SKM-1 (cell line): Measurements from ENCODE around the gene GOLGA8B.
"Not testable (repeated sequence)": the region's sequence is repeated elsewhere in the genome, so short reads cannot be mapped to it uniquely, and the experiment has no call there.

ENCODE experiments used
- DNase-seq: peaks from one replicate; lab custom pipeline; 2025; ENCODE audit not compliant: unreplicated experiment; lab: John Stamatoyannopoulos, UW

The GOLGA8B gene

GRCh38 chr15:34560814-34561213 is 22.6 kb downstream of the GOLGA8B start:
- not testable (repeated sequence) for DNase-seq

DNA sequence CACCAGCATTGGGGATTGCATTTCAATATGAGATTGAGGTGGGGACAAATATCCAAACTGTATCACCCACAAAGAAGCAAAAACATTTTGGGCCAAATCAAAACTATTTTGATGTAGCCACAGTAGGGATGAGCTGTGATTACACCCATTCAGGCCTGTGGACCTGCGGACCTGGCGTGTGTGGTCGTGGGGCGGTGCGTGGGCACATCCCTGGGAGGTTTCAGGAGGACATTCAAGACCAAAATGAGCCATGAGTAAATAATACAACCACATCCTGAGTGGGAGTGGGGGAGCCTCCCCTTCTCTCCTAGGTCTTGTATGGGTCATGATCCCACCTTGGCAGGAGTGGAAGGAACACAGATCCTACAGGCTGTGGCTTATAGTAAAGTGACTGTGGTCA is 23.7 kb downstream of the GOLGA8B start:
- DNase-seq: not testable (repeated sequence)

GRCh38 chr15:34555162-34555561 is 28.3 kb downstream of the GOLGA8B start:
- DNase-seq: not testable (repeated sequence)

DNA sequence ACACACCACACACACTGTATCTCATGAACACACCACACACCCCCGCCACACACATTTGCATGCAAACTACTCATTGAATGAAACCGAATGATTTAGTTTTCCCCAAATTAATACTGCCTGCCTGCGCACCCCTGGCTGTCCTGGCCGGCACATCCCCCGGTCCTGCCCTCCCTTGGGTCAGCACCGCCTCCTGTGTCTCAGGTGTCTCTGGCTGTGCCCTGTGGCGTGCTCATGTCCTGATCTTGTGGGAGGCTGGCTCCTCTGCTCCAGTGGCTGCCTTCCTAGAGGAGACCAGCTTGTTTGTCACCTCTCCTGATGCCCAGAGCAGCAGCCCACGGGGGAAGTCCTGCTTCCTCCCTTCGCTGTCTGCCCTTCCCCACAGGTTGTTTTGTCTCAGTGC is 28.7 kb downstream of the GOLGA8B start:
- DNase-seq: not testable (repeated sequence)

DNA sequence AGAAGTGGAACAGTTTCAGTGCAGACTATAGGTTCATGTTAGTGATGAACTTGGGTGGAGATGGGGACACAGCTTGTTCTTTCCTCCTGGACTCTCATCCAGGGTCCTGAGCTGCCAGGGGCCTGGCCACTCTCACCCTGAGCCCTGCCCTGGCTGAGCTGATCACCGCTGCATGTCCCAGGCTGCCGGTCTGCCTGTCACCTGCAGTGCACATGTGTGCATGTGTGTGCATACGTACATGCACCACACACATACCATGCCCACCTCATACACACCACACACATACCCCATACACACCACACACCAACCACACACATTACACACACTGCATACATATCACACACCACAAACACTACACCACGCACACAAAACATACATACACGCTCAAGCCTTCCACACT is 29.3 kb downstream of the GOLGA8B start:
- DNase-seq: not testable (repeated sequence)

DNA sequence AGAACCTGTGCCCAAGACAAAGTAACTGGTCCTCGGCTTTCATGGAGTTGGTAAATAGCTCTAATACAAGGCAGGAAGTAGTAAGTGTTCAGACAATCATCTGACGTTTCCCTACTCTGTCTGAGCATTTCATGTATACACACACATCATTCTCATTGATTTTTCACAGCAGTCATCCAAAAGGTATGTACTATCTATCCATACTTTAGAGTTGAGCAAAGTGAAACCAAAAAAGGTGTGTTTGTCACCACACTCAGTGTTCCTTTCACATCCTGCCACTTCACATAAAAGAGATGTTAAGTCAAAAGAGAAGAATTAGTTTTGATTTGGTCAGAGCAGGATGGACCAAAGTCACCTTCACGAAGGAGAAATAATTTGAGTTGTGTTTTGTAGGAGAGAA is 33.3 kb downstream of the GOLGA8B start:
- DNase-seq: not testable (repeated sequence)

DNA sequence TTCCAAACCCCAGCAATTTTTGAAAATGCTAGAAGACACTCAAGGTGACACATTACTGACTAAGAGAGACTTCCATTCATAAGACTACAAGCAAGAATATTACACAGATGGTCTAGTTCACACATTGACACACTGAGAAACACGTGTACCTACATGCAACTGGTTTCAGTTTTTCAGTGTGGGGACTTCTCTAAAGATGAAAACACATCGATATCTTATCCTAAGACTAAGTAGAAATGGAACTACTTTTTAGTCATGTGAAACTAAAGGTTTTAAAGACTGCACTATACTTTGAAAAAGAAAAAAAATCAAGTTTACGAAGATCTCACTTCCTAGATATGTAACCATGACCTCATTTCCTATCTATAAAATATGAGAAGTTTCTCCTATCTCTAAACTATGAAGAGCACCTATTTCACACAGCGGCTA is 34.1 kb downstream of the GOLGA8B start:
- DNase-seq: not testable (repeated sequence)

DNA sequence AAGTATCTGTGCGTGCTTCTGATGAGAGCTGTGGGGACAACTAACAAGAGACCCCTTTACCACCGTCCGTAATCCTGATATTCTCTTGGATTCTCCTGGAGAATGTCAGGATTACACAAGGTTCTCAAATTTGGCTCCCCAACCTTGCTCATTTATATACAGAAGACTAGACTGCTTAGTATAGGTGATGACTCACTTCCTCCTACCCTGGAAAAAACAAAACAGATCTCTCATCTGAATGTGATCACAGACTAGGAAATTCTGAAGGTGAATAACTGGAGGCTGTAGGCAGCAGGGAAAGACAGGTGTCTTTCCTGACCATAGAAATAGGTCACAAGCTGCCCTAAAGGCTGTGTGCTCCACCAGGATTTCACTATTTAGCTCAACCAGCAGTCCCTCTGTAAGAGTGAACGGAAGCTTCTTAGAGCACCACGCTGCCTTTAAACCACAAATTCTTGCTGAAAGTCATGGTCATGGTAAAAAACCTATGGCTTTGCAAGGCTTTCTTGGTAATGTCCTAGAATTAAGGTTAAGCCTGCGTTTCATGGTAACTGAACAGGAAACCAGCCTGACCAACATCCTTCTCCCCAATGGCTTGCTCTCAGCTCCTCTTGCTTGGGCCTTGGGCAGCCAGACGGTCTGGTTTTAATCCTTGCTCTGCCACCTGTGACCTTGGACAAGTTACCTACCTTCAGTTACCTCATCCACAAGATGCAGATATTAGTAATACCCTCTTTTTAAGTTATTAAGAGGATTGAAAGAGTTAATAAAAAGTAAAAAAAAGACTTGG is 39.4 kb downstream of the GOLGA8B start:
- DNase-seq: not testable (repeated sequence)

GRCh38 chr15:34535857-34536256 is 47.6 kb downstream of the GOLGA8B start:
- not testable (repeated sequence) for DNase-seq
